Measurements from ENCODE around the gene GJD3. TPM values are rescaled to one million over a fixed set of nuclear protein-coding genes. Genes with fewer than 3 reads are reported as not detected.
"Not testable (repeated sequence)": the region's sequence is repeated elsewhere in the genome, so short reads cannot be mapped to it uniquely, and the experiment has no call there.

GJD3 gene
- total RNA-seq, 1 experiment from 2014 or later, result not detected

DNA sequence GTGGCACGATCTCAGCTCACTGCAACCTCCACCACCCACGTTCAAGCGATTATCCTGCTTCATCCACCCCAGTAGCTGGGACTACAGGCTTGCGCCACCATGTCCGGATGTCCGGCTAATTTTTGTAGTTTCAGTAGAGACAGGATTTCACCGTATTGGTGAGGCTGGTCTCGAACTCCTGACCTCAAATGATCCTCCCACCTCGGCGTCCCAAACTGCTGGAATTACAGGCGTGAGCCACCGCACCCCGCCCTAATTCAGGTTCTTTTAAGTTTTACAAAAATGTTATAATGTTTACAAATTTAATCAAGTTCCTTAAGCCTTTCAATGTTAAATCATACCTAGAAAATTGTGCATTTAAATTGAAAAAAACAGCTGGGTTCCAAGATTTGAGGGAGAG is 13.3 kb upstream of the GJD3 start:
- no peak overlapping the region for H4K91ac ChIP-seq (ENCODE audit: insufficient read length, low read depth, low read length)
- H2BK5ac ChIP-seq (ENCODE audit: insufficient read length, low read length), result no peak overlapping the region
- WGBS (ENCODE audit: extremely low coverage, insufficient read length, low lambda C conversion rate), result no CpG with 5 or more reads among the region's 13 CpGs
- H3K14ac ChIP-seq (ENCODE audit: insufficient read depth, low read length), result no peak overlapping the region
- Mint-ChIP-seq H3K27me3 (ENCODE audit: low read depth) (no peaks in the 10 kb centered on the region; the same call in 1 of the 2 replicates), H3K9me3 (peaks cover 0 to 4% of the 10 kb centered on the region in 2 experiments; a peak in 1 of 5 replicates), H3K36me3 (ENCODE audit: insufficient read depth in 1 of 3, low read depth in 3 of 3) (no peaks in the 10 kb centered on the region), H3K4me1 (peaks cover 7 to 10% of the 10 kb centered on the region in 2 experiments), H3K27ac (no peak overlapping the region), H3K4me3 (no peak overlapping the region)
- no peak overlapping the region for H2BK12ac ChIP-seq (ENCODE audit: insufficient read length, low read depth, low read length)
- no peak overlapping the region for H3K9ac ChIP-seq (ENCODE audit: extremely low read depth, insufficient read length, low read length)
- no peak overlapping the region for H2BK20ac ChIP-seq (ENCODE audit: low read depth, low read length, poor library complexity, severe bottlenecking)
- H3K4ac ChIP-seq (ENCODE audit: low read depth, low read length), result no peak overlapping the region
- no peak overlapping the region for H2AFZ ChIP-seq (ENCODE audit: low read length)
- no peak overlapping the region for H3K23ac ChIP-seq (ENCODE audit: insufficient read length, low read depth, low read length)
- H3K23me2 ChIP-seq (ENCODE audit: insufficient read length, low read depth, low read length, poor library complexity, severe bottlenecking), result no peaks in the 10 kb centered on the region
- no peak overlapping the region for H4K5ac ChIP-seq (ENCODE audit: insufficient read length, low read depth, low read length)
- H3K4me1 ChIP-seq (ENCODE audit: insufficient read depth, low read length), result no peaks in the 10 kb centered on the region
- H3K27ac ChIP-seq (ENCODE audit: insufficient read length, low read depth, low read length), result no peak overlapping the region
- no peak overlapping the region for H2AK5ac ChIP-seq (ENCODE audit: insufficient read length, low read length)
- H2BK15ac ChIP-seq (ENCODE audit: low read depth, low read length), result no peak overlapping the region
- DNase-seq, result no peak
- H3K18ac ChIP-seq (ENCODE audit: insufficient read length, low read depth, low read length), result no peak overlapping the region
- H2BK120ac ChIP-seq (ENCODE audit: low read depth, low read length, poor library complexity, severe bottlenecking), result no peak overlapping the region
- H3K79me1 ChIP-seq (ENCODE audit: insufficient read depth, low read depth, low read length, poor library complexity, severe bottlenecking), result no peaks in the 10 kb centered on the region
- no peak overlapping the region for H4K8ac ChIP-seq (replicated peaks; ENCODE audit: insufficient read length, low read depth, low read length)
- H3K79me2 ChIP-seq (ENCODE audit: insufficient read depth, low read length), result no peaks in the 10 kb centered on the region
- no peaks in the 10 kb centered on the region for H4K20me1 ChIP-seq (ENCODE audit: control insufficient read depth, insufficient read depth, insufficient read length)
- TF ChIP-seq, protein P1, sequence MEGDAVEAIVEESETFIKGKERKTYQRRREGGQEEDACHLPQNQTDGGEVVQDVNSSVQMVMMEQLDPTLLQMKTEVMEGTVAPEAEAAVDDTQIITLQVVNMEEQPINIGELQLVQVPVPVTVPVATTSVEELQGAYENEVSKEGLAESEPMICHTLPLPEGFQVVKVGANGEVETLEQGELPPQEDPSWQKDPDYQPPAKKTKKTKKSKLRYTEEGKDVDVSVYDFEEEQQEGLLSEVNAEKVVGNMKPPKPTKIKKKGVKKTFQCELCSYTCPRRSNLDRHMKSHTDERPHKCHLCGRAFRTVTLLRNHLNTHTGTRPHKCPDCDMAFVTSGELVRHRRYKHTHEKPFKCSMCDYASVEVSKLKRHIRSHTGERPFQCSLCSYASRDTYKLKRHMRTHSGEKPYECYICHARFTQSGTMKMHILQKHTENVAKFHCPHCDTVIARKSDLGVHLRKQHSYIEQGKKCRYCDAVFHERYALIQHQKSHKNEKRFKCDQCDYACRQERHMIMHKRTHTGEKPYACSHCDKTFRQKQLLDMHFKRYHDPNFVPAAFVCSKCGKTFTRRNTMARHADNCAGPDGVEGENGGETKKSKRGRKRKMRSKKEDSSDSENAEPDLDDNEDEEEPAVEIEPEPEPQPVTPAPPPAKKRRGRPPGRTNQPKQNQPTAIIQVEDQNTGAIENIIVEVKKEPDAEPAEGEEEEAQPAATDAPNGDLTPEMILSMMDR (conservative IDR thresholded peaks at IDR 0.05), result no peak
- H3K9me3 ChIP-seq (ENCODE audit: control insufficient read depth, low read depth, low read length), result no peaks in the 10 kb centered on the region
- H3K4me2 ChIP-seq (ENCODE audit: insufficient read depth, insufficient read length, low read length), result no peak overlapping the region
- no peak overlapping the region for H3K56ac ChIP-seq (ENCODE audit: insufficient read length, low read depth, low read length)
- no peak overlapping the region for H3T11ph ChIP-seq (ENCODE audit: low read length)
- no peaks in the 10 kb centered on the region for H3K27me3 ChIP-seq (ENCODE audit: insufficient read depth, low read length)

DNA sequence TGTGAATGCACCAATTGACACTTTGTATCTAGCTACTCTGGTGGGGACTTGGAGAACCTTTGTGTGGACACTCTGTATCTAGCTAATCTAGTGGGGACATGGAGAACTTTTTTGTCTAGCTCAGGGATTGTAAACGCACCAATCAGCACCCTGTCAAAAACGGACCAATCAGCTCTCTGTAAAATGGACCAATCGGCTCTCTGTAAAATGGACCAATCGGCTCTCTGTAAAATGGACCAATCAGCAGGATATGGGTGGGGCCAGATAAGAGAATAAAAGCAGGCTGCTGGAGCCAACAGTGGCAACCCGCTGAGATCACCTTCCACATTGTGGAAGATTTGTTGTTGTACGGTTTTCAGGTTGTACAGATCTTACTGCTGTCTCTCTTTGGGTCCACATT is 12.0 kb upstream of the GJD3 start:
- not testable (repeated sequence) for H3K36me3 Mint-ChIP-seq (ENCODE audit: insufficient read depth in 1 of 3, low read depth in 3 of 3); H3K4me2 ChIP-seq (ENCODE audit: insufficient read depth, insufficient read length, low read length); H4K5ac ChIP-seq (ENCODE audit: insufficient read length, low read depth, low read length); H2AK5ac ChIP-seq (ENCODE audit: insufficient read length, low read length); H2BK5ac ChIP-seq (ENCODE audit: insufficient read length, low read length); DNase-seq; H3K27me3 Mint-ChIP-seq (ENCODE audit: low read depth); H2BK12ac ChIP-seq (ENCODE audit: insufficient read length, low read depth, low read length); H3K9me3 Mint-ChIP-seq; H3K27ac ChIP-seq (ENCODE audit: insufficient read length, low read depth, low read length); H3K79me1 ChIP-seq (ENCODE audit: insufficient read depth, low read depth, low read length, poor library complexity, severe bottlenecking); H2BK120ac ChIP-seq (ENCODE audit: low read depth, low read length, poor library complexity, severe bottlenecking); H2BK15ac ChIP-seq (ENCODE audit: low read depth, low read length); H4K91ac ChIP-seq (ENCODE audit: insufficient read length, low read depth, low read length); H3K79me2 ChIP-seq (ENCODE audit: insufficient read depth, low read length); H3T11ph ChIP-seq (ENCODE audit: low read length); H3K9ac ChIP-seq (ENCODE audit: extremely low read depth, insufficient read length, low read length); H2BK20ac ChIP-seq (ENCODE audit: low read depth, low read length, poor library complexity, severe bottlenecking); H3K4me1 ChIP-seq (ENCODE audit: insufficient read depth, low read length); H3K23me2 ChIP-seq (ENCODE audit: insufficient read length, low read depth, low read length, poor library complexity, severe bottlenecking); H4K8ac ChIP-seq (replicated peaks; ENCODE audit: insufficient read length, low read depth, low read length); H3K23ac ChIP-seq (ENCODE audit: insufficient read length, low read depth, low read length); H3K18ac ChIP-seq (ENCODE audit: insufficient read length, low read depth, low read length); H3K14ac ChIP-seq (ENCODE audit: insufficient read depth, low read length); H3K27ac Mint-ChIP-seq; H3K4me1 Mint-ChIP-seq; H3K27me3 ChIP-seq (ENCODE audit: insufficient read depth, low read length); H3K9me3 ChIP-seq (ENCODE audit: control insufficient read depth, low read depth, low read length); H4K20me1 ChIP-seq (ENCODE audit: control insufficient read depth, insufficient read depth, insufficient read length); H2AFZ ChIP-seq (ENCODE audit: low read length); H3K56ac ChIP-seq (ENCODE audit: insufficient read length, low read depth, low read length); H3K4ac ChIP-seq (ENCODE audit: low read depth, low read length); H3K4me3 Mint-ChIP-seq
- WGBS (ENCODE audit: extremely low coverage, insufficient read length, low lambda C conversion rate), result no CpG with 5 or more reads among the region's 6 CpGs
